ENCODE data around the gene GUCY1A1.
"Not testable (repeated sequence)": the region's sequence is repeated elsewhere in the genome, so short reads cannot be mapped to it uniquely, and the experiment has no call there.

GUCY1A1 gene, protein sequence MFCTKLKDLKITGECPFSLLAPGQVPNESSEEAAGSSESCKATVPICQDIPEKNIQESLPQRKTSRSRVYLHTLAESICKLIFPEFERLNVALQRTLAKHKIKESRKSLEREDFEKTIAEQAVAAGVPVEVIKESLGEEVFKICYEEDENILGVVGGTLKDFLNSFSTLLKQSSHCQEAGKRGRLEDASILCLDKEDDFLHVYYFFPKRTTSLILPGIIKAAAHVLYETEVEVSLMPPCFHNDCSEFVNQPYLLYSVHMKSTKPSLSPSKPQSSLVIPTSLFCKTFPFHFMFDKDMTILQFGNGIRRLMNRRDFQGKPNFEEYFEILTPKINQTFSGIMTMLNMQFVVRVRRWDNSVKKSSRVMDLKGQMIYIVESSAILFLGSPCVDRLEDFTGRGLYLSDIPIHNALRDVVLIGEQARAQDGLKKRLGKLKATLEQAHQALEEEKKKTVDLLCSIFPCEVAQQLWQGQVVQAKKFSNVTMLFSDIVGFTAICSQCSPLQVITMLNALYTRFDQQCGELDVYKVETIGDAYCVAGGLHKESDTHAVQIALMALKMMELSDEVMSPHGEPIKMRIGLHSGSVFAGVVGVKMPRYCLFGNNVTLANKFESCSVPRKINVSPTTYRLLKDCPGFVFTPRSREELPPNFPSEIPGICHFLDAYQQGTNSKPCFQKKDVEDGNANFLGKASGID

GRCh38 chr4:155666344-155667221 is at the start of gene GUCY1A1:
TSS of gene GUCY1A1 (plus strand) at chr4:155666848. CDS start at chr4:155696868, 30,020 bp downstream.
- DNase-seq = no peak

- DNase-seq = no peak
Observed at GRCh38 chr4:155617296-155617695, 49.4 kb upstream of the GUCY1A1 start.

DNA sequence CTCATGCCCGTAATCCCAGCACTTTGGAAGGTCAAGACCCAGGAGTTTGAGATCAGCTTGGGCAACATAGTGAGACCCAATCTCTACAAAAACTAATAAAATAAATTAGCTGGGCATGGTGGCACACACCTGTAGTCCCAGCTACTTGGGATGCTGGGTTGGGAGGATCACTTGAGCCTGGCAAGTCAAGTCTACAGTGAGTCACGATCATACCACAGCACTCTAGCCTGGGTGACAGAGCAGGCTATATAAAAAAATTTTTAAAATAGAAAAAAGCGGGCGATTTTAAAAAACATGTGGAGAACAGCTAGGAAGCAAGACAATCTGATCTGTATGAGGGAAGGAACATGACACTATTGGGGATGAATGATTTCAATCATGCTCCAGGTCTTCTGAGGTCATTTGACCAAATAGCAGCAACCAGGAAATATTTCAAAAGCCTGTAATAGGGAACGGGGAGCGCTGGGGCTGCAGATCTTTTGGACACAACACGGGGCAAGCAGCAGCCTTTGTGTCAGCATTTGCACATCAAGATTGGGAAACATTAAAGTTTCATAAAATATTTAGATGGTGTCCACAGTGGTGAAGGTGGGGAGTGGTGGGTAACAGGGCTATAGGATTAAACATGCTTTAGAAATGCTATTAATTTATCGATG is 48.3 kb upstream of the GUCY1A1 start:
- DNase-seq = no peak

DNA sequence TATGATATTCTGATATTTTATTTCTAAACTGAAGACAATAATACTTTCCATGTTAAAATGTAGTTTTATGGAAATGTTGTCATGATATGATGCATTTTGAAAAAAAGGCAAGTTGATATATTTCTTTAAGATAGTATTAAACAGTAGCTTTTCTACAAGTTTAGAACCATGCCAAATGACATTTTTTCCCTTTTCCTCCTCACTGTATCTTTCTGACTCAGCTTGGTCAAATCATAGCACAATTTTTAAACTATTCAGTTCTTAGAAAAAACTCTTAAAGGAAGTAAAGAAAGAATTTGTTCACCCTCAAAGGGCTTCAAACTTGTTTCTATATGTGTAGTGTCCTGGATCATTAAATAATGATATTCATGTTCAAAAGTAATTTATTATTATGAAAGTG is 46.0 kb upstream of the GUCY1A1 start:
- no peak for DNase-seq

DNA sequence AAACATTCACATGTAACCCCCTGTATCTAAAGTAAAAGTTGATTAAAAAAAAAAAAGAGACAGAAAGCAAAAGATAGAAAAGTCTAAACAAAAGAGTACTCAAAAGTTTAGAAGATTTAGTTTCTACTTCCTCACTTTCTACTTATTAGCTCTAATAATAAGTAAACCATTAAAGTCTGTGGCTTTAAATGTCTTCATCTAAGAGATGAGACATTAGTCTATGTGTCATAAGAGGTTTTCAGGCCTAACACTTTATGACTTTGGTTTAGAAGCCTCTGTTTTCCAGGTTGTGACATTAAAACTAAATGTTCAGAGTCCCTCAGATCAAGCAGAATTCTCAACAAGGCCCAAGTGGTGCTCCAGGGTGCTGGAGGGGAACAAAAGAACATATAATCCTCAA is 42.2 kb upstream of the GUCY1A1 start:
- no peak for DNase-seq

DNA sequence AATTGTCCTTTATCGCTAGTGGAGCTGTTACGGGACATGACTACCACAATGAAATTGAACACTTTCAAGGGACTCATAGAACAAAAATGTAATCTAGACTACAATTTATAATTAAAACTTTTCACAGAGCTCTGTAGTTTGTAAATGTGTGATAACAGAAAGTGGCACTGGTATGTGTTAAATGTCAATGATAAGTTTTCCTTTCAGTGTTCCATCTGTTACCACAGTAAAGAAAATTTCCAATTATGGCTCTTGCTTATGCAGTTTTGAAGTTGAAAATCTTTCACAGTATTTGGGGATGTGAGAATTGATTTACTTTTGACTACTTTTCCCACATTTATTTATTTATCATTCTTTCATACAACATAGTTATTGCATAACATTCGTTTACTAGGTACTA is 40.1 kb upstream of the GUCY1A1 start:
- no peak for DNase-seq

DNA sequence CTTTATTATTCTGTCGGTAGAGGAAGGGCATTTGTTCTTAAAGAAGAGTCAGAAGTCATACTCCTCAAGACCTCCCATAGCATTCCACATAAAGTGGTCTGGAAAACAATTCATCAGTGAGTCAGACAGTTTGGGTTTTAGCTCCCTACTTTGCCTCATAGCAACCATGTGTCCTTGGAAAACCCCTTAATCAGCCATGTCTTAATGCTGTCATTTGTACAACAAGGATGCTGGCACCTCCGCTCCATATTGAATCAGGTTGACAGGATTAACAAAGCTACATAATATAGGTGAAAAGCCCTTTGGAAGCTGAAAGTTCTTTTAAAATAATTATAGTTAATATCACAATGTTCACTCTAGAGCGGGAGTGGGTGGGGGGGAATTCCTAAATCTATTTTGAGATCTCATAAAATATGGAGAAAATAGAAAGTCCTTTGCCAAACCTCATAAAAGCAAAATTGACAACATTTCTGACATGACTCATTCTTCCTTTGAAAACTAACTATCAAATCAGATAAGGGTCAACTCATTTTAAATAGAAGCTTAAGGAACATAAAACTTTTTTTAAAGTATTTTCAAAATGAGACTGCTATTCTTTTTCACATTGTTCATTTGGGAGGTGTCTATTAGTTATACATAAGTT is 37.3 kb upstream of the GUCY1A1 start:
- DNase-seq = no peak

DNA sequence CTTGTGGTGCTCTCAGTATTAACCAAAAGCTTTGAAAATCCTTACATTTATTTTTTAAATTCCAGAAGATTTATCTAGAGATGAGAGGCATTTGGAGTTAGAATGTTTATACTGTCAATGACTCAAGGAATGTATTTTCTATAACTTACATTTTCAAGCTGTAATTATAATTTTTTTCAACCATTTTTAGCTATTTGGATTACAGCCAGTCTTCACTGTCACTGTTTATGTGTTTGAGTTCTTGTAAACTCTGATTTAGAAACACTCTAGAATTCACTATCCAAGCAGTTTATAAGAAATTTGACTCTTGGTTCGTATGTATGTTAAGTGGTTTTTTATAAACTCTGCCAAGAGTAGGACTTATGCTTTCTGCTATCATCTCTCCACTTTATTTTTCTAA is 36.7 kb upstream of the GUCY1A1 start:
- no peak for DNase-seq

DNA sequence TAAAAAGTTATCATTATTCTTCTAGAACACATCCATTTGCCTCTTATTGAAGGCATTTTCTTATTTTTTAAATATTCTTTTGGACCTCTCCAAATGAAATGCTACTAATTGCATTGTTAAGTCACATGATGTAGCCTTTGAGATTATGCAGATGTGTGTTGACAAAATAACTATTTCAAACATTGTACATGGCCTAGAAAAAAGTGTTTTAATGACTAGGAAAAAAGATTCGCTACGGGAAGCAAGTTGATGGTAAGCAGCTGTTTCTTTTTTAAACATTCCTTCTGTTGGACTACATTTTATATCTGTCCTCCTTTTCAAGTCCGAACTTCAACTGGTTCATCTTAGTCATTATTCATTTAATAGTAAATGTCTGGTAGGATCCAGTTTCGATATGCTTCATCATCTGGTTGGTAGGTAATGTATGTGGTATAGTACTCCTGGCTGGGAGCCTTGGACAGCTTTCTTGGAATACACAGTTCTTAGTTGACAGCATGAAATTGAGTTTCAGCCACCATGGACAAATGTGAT is 34.3 kb upstream of the GUCY1A1 start:
- no peak for DNase-seq

- no peak for DNase-seq
Observed at GRCh38 chr4:155638195-155638965, 28.3 kb upstream of the GUCY1A1 start.

DNA sequence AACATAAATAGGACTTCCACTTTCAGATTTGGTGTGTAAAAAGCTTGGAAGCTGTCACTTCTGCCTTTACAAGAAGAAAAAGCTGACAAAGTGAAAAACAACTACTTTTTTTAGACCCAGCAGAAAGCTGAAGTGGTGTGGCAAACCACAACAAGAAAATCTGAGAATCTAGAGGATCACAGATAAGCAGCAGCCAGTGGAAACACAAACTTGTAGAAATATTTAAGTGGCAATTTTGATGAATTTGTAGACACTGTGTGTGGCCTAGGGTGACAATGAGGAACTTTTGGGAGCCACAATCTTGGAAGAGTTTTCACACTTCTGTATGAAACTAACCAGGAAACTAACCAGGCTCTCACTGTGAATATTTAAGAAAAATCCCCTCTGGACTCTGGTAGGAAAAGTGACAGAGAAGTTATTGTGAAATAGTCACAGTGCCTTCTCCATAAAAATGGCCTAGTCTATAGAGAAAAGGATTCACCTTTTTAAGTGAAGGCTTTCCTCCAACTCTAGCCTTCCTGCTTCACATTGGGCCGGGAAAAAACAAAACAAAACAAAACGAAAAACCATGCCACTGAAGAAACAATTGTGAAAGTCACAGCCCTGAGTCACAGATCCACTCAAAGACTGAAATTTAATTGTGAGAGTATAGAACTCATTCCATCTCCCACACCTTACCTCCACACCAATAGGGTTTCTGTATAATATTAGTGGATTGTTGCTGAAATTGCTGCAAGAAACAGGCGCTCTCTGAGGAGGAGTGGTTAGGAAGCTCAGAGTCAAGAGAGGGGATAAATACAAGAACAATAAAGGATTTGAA is 26.7 kb upstream of the GUCY1A1 start:
- no peak for DNase-seq

GRCh38 chr4:155640751-155641150 is 25.9 kb upstream of the GUCY1A1 start:
- no peak for DNase-seq

DNA sequence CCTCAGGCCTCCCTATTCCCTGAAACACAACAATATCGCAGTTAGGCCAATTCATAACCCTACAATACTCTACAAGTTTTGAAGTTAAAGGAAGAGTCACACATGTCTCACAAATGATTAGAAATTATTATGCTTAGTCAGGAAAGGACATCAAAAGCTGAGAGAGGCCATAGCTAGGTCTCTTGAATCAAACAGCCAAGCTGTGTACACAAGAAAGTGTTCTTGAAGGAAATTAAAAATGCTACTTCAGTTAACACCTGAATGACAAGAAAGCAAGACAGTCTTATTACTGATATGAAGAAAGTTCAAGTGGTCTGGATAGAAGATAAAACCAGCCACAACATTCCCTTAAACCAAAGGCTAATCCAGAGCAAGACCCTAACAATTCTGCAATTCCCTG is 23.6 kb upstream of the GUCY1A1 start:
- DNase-seq = no peak

DNA sequence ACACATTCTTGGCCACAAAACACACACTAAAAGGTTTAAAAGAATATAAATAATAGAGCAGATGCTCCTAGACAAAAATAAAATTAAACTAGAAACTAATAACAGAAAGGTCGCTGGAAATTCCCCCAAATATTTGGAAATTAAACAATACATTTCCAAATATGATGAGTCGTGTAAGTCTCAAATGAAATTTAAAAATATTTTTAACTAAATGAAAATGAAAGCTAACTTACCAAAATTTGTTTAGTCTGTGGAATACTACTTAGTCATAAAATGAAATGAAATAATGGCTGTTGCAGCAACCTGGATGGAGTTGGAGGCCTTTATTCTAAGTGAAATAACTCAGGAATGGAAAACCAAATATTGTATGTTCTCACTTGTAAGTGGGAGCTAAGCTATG is 20.6 kb upstream of the GUCY1A1 start:
- no peak for DNase-seq

GRCh38 chr4:155650785-155651184 is 15.9 kb upstream of the GUCY1A1 start:
- not testable (repeated sequence) for DNase-seq

- no peak for DNase-seq
Observed at GRCh38 chr4:155653052-155653451, 13.6 kb upstream of the GUCY1A1 start.

- no peak for DNase-seq
Observed at GRCh38 chr4:155656025-155656424, 10.6 kb upstream of the GUCY1A1 start.

DNA sequence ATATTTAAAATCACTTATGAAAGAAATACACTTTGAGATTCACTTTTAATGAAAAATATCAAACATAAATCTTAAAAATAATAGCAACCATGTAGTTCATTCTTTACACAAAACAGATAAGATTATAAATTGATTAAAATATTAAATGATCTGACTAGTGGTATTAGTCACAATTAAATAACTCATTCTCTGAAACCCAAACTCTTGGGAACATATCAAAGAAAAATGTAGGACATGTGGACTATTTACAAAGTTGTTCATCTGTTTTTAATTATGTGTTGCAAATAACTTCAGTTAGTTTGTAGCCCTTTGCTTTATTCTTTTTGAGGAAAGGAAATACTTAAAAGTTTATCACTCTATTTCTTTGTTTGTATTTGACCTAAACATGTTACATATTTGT is 9.5 kb upstream of the GUCY1A1 start:
- DNase-seq = no peak

- DNase-seq = no peak
Observed at GRCh38 chr4:155657985-155658680, 8.5 kb upstream of the GUCY1A1 start.

DNA sequence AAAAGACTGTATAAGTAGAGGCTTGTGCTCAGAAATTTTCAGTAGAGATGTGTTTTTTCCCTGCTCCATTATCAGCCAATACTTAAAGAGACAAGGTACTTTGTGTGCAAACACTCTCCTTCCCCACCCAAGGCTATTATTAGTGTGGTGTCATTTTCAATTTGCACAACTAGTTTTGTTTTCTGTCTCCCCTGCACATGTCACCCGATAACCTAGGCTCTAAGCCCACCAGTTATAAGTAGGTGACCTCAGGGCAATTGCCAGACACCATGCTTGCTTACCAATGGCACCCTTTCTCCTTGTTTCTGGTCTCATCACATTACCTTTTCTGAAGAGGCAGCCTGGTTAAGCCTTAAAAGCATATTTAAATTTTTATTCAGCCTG is 8.0 kb upstream of the GUCY1A1 start:
- DNase-seq = no peak

Measured in cortex of kidney (tissue), 1 donor.